Ecto neural progenitor cell (in vitro differentiated cells): Measurements from ENCODE around the gene MADD.
A peak's percentile ranks its signal among the peaks of the same experiment; 100 is the strongest.

Experiments used
- DNase-seq: peaks from one replicate; pipeline ENCODE4 v3.0.0-alpha.2; 2018; ENCODE audit warnings: low spot score

Gene MADD

DNA sequence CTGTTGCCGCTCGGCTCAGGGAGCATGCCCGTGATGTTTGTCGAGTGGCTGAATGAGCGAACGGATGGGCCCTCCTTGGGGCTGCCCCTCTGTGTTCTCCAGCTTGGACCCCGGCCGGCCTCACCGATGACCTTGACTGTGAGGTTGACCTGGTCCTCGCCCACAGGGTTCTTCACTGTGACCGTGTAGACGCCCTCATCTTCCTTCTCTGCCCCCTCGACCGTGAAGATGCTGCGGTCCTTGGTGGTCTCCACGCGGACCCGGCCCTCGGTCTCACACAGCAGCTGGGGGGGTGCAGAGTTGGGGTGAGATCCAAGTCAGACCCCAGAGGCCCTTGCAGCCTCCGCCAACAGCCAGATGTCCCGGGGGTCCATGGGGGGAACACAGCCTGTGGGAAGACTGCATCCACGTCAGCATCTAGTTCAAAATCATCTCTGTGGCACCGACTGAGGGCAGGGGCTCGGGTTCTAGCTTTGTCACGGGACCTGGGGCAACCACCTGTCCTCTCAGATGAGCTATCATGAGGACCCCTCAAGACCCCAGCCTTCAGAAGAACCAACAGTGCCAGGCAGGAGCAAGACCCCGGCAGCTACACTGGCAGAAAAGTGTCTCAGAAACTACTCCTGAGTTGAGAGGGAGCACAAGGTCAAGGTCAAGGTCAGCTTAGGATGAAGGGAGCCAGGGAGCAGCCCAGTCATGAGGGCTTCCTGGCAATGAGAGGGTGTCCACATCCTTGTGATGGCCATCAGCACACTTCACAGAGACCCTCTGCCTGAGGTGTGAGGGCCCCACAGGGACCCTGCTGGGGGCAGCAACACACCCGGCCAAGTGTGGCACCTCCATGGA lies 68.7 kb downstream of the MADD start:
- no peak for DNase-seq

GRCh38 chr11:47340010-47340409 lies 70.1 kb downstream of the MADD start:
- no peak for DNase-seq

DNA sequence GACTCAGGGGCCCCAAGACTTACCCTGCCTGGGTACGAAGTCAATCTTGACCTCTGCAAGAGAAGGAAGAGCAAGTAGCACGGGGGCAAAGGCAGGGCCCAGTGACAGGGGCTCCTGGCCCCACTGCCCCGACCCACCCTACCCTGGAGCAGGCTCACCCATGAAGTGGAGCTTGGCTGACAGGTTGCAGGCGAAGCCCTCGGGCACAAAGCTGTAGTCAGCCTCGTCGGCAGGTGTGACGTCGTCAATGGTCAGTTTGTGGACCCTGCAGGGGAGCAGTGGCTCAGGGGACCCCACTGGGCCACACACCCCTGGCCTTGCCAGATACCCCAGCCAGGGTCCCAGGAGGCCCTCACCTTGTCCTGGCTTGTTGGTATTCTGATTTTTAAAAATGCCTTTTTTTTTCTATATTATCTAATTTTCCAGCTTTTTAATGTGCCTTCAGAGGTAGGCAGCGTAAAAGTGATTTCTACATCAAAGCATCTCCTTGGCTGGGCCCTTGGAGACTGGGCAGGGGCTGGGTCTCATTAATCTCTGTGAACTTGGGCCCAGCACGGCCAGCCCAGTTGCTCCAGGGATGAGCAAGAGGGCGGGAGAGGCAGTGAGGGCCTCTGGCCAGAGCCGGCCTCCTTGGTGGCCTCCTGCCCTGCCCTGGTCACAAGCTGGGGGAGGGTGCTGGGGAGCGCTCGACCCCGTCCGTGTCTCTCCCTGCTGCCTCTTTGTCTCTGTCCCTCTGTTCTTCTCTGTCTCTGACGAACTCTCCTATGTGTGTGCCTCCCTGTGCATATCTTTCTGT lies 71.2 kb downstream of the MADD start:
- no peak for DNase-seq

DNA sequence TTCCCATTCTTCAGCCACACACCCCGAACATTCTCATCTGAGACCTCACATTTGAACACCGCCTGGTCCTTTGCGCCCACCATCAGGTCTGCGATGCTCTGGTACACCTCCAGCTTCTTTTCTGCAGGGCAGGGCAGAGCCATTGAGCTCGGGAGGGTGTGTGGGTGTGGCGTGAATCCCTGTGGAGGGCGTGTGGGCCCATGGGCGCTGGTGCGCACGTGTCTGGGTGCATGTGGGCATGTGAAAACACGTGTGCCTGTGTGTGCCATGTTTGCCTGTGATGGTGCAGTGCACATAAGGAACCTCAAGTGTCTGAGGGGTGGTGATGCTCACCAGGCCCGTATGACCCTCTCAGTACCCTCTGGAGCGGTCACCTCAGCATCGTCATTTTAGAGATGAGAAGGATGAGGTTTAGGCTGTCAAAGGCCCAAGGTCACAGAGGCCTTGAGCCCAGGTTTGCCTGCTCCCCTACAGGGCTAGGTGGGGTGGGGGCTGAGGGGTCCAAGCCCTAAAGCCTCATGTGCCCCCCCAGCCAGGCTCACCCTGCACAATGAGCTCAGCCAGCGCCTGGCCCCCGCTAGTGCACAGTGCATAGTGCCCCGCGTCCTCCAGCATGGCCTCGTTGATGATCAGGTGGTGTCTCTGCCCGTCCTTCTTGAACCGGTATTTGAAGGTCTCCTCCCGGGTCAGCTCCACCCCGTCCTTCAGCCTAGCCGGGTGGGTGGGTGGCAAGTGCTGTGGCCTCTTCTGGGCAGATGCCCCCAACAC lies 72.3 kb downstream of the MADD start:
- no peak for DNase-seq

GRCh38 chr11:47342854-47343253 lies 72.9 kb downstream of the MADD start:
- no peak for DNase-seq

DNA sequence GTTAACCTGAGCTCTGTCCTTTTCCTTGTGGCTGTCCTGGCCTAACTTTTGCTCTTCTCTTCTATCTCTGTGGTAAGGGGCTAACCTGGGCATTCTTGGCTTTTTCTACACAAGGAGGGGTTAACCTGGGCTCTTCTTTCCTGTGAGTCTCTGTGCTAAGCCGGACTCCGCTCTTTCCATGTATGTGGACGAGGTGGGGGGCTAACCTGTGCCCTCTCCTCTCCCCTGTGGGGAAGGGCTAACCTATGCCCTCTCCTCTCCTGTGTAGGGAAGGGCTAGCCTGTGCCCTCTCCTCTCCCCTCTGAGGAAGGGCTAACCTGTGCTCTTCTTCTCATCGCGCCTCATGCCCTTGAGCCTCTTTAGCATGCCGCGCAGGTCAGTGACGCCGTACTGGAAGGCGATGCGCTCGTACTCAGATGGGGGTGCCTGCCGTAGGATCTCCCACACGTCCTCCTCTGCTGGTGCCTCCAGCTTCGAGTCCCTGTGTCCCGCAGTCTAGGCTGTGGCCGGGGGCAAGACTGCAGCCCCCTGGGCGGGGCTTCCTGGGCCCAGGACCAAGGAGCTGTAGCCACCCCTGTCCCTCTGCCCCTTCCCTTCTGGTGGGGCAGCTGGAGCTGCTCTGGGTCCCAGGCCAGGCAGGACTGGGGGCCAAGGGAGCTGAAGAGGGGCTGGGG lies 76.1 kb downstream of the MADD start:
- DNase-seq: no peak

DNA sequence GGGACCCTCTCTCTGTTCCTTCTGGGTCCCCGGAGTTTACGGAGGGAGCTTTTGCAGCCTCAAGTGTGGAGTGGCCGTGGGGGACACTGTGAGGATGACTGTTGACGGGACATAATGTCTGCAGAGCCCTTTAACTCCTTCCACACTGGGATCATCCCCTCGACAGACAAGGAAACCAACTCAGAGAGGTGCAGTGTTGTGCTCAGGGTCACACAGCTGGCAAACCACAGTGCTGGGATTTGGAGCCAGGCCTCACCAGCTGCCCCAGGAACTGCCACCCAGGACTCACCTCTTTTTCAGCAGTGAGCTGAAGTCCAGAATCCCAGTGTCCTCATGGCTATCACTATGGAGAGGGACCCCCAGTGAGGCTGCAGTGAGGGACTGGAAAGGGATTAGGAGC lies 77.2 kb downstream of the MADD start:
- DNase-seq: no peak

- DNase-seq: no peak
Observed at GRCh38 chr11:47348131-47348802, 78.3 kb downstream of the MADD start.

- DNase-seq: no peak
Observed at GRCh38 chr11:47348859-47349258, 78.9 kb downstream of the MADD start.

DNA sequence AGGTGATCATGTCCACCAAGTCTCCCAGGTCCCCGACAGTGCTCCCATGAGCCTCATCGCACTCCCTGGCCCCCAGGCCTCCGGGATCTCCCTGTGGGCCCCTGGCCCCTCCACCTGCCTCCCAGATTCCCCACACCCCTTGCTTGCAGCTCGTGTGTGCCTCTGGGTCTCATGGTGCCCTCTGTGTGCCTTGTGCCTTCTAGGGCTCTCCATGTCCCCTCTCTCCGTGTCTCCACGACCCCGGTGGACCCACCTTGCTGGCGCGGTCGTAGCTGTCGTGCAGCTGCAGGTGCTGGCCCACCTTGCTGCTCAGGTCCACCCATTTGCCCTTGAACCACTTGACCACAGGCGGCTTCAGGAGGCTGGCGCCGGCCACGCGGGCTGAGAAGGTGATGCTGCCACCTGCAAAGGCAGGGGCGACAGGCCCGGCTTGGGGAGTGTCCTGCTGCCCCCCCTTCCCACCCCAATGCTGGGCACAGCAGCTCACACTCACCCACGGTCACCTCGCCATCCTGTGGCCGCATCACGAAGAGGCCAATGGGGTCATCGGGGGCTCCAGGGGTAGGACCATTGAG lies 79.7 kb downstream of the MADD start:
- DNase-seq: no peak

DNA sequence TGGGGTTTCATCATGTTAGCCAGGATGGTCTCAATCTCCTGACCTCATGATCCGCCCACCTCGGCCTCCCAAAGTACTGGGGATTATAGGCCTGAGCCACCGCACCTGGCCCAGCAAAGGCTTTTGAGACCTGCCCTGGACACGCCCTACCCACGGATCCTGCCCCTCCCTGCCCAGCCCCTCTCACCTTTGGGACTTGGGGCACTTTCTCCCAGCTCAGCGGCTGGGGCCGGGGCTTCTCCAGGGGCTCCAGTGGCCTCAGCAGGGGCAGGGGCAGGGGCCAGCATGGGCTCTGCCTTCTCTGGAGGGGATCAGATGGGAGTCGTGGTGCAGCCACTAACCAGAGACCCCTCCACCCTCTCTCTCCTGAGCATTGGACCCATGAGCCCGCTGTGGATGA lies 80.4 kb downstream of the MADD start:
- no peak for DNase-seq

DNA sequence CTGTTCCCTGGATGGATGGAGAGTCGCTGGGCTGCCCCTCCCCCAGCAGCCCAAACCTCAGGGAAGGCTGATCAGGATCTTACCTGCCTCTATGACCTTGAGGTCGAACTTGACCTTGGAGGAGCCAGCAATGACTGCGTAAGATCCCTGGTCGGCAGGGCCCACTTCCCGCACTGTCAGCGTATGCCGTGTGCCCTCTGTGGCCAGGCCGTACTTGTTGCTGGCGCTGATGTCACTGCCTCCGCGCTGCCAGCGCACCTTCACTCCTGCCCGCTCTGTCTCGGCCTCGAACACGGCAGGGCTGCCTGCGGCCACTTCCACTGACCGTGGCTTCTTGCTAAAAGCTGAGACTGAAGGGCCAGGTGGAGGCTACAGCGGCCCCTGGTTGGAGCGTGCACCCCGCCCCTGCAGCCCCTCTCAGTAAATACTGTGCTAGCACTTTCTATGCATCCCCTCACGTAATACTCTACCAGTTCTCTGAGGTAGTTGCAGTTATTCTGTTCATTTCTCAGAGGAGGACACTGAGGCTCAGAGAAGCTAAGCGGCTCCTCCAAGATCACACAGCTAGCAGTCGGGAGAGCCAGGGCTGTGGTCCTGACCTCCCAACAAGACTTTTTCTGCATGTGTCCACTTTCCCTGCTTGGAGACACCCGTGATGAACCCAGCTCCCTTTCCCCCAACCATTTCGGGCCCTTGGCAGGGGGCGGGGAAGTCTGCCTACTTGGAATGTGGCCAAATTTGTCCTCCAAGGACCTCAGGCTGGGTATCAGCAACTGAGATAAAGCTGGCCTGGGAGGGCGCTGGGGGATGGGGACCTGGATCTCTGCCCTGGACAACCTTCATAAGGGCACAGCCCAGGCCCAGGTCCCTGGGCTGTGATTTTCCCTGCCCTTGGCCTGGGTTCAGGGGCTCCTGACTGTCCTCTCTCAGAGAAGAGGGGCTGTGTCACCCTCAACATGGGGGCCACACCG lies 81.5 kb downstream of the MADD start:
- no peak for DNase-seq

DNA sequence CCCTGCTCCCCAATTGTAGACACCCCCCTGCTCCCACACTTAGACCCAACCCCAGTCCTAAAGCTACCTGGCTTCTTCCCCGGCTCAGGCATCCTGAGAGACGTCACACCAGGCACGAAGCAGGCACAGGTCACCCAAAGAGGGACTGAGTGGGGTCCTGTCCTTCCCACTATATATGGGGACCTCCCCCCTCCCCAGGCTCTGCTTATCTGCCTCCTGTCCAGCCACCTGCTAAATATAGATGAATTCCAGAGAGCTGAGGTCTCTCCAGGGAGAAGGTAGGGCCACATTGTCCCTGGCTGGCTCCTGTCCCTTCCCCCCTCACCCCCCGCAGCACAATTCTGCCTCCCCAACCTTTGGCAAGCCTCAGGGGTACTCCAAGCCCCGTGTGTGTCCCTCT lies 82.6 kb downstream of the MADD start, which contains the start of gene MYBPC3:
TSS of gene MYBPC3 (minus strand) at position 147 of the 400 bp plus-strand sequence. CDS start at position 92, 55 bp downstream.
- DNase-seq: no peak

- DNase-seq: no peak
Observed at GRCh38 chr11:47353978-47354774, 84.2 kb downstream of the MADD start.

DNA sequence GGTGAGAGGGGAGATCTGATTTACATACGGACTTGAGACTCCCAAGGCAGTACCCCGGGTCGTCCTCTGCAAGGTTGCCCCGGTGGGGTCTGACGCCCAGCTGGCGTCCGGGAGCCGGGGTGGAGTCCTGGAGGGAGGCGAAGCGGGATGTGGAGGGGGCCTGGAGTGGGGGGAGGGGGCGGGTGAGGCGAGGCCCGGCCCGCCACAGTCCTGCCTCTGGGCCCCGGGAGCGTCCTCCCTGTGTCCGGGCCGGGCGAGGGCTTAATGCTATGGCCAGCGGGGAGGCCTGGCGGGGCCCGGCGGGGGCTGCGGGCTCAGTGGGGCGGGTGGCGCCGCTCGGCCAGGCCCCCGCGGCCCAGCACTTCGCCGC lies 85.0 kb downstream of the MADD start:
- peak; percentile 66 for DNase-seq

- peak; percentile 97 for DNase-seq
Observed at GRCh38 chr11:47355283-47356128, 85.6 kb downstream of the MADD start.

DNA sequence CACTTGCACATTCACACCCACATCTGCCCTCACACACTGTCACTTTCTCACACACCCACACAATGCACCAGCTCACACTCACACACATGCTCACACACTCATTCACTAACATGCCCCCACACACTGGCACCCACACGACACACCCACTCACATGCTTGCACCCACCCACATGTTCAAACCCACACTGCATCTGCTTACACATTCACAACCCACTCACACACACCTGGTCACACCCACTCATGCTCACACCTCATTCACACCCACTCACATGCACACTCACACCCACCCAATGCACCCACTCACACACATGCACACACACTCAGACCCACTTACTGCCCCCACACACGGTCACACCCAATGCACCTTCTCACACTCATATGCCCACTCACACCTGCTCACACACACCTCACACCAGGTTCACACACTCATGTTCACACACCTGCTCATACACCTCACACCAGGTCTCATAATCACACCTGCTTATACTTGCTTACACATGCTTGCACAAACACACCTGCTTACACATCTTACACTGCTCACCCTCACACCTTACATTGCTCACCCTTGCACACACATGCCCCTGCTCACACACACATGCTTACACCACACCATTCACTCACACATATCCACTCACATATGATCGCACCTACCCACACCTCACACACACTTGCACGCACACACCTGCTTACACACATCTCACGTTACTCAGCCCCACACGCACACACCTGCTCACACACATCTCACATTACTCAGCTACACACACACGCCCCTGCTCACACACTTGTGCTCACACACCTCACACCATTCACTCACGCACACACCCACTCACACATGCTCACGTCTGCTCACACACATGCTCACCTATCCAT lies 86.4 kb downstream of the MADD start:
- DNase-seq: no peak
